ENCODE measurements around the gene CALHM2.
"Not testable (repeated sequence)": the region's sequence is repeated elsewhere in the genome, so short reads cannot be mapped to it uniquely, and the experiment has no call there.

CALHM2 gene

GRCh38 chr10:103449208-103450144, 2.7 kb downstream of the CALHM2 start:
- DNase-seq: no peak

GRCh38 chr10:103448746-103449145, 3.4 kb downstream of the CALHM2 start:
- DNase-seq: no peak

DNA sequence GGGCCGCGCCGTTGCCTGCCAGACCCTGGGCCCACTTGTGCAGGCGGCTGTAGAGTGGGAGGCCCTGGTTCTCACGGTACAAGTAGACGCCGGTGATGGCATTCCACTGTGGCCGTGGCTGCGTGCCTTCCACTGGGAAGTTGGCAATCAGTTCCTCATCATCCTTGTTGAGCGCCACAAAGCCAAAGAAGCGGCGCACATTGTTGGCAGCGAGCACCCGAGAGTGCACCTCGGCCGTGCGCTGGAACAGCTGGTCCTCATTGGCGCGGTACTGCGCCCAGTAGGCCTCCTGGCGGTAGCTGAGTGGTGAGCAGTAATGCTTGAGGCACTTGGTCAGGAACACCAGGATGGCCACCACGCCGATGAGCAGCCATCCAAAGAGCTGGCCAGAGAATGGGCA, 5.0 kb downstream of the CALHM2 start:
- no peak for DNase-seq

DNA sequence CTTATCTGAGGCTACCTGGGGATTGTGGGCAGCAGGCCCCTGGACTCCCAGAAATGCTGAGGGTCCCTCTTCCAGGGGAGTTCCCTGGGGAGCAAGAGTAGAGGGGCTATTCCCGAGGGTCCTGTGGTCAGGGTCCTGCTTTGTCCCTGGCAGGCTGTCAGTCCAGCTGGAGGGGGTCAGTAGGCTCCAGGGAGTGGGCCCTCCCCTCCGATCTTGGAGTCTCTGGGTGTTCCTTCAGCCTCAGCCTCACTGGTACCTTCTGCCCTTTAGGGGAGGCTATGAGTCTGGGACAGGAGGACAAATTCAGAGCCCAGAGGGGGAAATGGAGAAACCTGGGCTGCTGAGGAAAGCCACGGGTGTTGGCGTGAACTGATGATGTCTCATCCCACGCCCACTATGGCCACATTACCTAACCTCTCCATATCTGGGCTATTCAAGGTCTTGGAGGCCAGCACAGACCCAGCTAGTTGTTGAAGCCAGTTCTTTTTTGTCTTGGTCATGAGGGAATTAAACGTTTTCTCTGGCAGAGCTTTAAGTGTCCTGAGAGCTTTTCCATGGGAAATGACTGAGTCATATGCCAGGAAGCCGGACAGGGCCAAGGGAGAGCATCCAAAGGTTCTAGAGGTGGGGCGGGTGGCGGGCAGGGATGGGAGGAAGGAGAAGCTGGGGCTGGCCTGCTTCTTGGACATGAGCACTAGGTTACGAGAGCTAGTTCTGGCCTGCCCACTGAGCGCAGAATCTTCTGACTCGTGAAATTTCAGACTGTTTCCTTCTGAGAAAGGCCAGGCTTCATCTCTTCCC, 6.2 kb downstream of the CALHM2 start:
- DNase-seq: no peak

GRCh38 chr10:103445366-103445765, 6.8 kb downstream of the CALHM2 start:
- no peak for DNase-seq

- no peak for DNase-seq
Measured at GRCh38 chr10:103444478-103444877, 7.7 kb downstream of the CALHM2 start.

DNA sequence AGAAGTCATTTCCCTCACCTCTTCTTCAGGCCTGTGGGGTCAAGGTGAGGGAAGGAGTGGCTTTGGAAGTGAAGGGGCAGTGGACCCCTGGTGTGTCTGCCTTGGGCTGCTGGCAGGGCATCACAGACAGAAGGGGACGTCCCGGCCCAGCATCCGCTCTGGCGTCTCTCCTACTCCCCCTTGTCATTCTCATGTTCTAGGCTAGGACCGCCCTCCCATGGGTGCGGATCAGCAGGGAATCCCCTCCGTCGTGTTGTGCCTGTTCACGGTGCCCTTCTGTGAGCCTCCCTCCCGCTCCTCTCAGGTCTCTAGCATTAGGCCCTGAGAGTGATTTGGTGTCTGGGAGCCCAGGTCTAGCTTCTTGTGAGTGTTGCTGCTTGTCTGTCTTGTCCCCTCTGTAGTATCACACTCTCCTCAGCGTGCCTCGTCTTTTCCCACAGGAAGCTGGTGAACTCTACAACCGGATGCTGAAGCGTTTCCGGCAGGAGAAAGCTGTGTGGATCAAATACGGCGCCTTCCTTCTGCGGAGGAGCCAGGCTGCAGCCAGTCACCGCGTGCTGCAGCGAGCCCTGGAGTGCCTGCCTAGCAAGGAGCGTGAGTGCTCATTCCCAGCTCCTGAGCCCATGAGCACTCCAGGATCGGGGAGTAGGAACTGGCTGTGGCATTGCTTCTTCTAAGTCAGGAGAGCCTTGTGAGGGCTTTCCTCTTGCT, 8.5 kb downstream of the CALHM2 start:
- no peak for DNase-seq

GRCh38 chr10:103442031-103442461, 10.1 kb downstream of the CALHM2 start:
- no peak for DNase-seq

DNA sequence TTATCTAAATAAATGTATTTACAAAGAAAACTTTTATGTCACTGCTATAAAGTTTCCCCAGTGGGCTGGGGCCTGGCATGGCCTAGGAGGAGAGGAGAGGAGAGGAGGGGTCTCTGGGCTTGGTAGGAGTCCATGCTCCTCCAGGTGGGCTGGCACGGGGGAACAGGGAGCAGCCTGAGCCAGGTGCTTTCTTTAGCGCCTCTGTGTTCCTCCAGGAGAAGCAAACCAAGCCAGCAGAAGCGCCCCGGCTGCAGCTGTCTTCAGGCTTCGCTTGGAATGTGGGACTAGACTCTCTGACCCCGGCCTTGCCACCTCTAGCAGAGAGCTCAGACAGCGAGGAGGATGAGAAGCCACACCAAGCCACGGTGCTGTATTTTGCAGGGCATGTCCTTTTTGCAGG, 10.6 kb downstream of the CALHM2 start:
- no peak for DNase-seq

DNA sequence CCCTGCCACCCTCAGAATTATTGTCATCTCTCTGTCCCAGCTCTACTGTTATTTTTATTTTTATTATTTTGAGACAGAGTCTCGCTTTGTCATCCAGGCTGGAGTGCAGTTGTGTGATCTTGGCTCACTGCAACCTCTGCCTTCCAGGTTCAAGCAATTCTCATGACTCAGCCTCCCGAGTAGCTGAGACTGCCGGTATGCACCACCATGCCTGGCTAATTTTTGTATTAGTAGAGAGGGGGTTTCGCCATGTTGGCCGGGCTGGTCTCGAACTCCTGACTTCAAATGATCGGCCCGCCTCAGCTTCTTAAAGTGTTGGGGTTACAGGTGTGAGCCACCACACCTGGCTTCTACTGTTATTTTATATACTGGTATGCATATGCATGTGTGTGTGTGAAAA, 11.0 kb downstream of the CALHM2 start:
- DNase-seq: no peak

DNA sequence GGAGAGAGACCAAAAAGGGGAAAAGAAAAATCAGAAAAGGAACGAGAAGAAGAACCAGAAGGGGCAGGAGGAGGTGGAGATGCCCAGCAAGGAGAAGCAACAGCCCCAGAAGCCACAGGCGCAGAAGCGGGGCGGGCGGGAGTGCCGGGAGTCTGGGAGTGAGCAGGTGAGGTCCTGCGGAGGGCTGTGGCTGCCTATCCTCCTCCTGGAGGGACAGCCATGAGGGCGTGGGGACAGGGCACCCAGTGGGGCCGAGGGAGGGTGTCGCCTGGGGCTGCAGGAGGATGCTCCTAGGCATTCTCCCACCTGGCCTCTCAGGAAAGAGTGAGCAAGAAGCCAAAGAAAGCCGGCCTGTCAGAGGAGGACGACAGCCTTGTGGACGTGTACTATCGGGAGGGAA, 11.8 kb downstream of the CALHM2 start:
- no peak for DNase-seq

GRCh38 chr10:103439776-103440175, 12.4 kb downstream of the CALHM2 start:
- no peak for DNase-seq

- DNase-seq: no peak
Measured at GRCh38 chr10:103433858-103434257, 18.3 kb downstream of the CALHM2 start.

GRCh38 chr10:103431902-103432301, 20.3 kb downstream of the CALHM2 start:
- no peak for DNase-seq

- DNase-seq: no peak
Measured at GRCh38 chr10:103429647-103430046, 22.5 kb downstream of the CALHM2 start.

DNA sequence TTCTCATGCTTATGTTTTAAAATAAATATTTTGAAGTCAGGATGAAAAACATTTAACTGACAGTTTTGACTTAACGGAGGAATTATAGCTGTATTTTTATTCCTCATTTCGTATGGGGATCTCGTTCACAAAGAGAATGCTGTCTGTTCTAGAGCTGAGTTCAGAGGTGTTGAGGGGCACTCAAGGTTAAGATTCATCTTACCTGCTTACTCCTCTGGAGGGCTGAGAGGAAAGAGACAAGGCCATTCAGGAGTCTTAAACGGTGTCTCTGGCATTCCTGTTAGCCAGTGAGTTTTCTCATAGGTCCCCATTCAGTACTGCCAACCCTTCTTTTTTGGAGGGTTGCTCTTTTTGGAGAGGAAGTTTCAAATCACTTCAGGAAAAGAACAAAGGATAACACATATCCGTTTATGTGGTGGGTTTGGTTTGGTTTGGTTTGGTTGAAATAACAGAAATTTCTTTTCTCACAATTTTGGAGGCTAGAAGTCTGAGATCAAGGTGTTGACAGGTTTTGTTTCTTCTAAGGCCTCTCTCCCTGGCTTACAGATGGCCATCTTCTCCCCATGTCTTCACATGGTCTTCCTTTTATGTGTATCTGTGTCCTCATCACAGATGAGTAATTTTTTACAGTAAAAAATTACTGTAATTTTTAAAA, 23.1 kb downstream of the CALHM2 start:
- no peak for DNase-seq

GRCh38 chr10:103427866-103428265, 24.3 kb downstream of the CALHM2 start:
- DNase-seq: no peak

DNA sequence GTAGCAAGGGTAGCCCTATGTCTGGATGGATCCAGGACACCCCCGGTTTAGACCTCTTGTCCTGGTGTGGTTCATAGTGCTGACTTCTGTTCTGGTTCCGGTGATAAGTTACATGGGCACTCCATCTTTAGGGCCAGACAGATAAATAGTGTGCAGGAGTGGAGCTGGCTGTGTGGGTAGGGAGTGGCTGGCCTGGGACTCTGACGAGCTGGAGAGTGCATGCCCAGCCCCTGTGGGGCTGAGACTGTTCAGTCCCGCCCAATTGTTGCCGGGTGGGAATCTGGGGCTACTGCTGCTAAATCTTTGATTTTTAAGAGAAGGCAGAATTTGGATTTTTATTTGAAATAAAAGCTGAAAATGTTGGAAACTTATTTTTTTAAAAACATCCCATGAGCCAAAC, 28.4 kb downstream of the CALHM2 start:
- no peak for DNase-seq

GRCh38 chr10:103419101-103419500, 33.1 kb downstream of the CALHM2 start:
- DNase-seq: no peak

DNA sequence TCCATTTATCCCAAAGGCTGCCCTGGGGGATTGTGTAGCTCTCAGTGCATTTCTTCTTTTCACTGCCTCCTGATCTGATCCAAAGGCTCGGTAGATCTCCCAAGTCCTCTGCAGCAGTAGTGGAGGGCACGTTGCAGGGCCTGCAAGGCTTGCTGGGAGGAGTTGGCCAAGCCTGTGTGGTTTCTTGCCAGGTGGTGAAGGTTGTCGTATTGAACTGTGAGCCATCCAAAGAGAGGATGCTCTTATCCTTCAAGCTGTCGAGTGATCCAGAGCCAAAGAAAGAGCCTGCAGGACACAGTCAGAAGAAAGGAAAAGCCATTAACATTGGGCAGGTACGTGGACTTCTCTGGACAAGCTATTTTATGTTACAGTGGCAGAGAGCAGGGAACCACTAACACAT, 34.6 kb downstream of the CALHM2 start:
- no peak for DNase-seq

- DNase-seq: not testable (repeated sequence)
Measured at GRCh38 chr10:103417148-103417469, 35.1 kb downstream of the CALHM2 start.

GRCh38 chr10:103416436-103417147, 35.6 kb downstream of the CALHM2 start:
- DNase-seq: peak; percentile 30 to 66
